Measurements from ENCODE around the gene UACA. TPM values are rescaled to one million over a fixed set of nuclear protein-coding genes. Genes with fewer than 3 reads are reported as not detected.

Gene UACA
- total and polyA plus RNA-seq, 2 of the 8 experiments (the other 6 are each of a cell fraction or from before 2014, with no cell fraction given), result 28.6 to 38.9 TPM

DNA sequence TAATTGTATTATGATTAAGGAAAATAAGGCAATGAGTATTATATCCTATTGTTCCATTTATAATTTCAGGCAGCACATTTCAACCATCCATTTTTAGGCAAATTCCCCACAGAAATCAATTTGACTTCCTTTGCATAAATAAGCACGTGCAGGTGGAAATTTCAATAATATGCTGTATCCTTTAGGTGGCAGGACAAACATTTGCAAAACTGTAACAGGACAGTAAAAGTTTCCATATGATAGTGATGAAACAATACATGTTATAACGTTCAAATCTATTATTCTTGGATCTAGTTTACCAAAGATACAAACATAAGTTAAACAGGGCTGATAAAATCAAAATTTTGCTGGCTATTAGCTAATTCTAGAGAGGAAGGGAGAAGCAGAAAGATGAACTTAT lies 8.5 kb downstream of the UACA start:
- Histone ChIP-seq H3K36me3 (ENCODE audit: control insufficient read depth in 2 of 4, insufficient read depth in 4 of 4, low read length in 3 of 4) (no peaks in the 10 kb centered on the region), H4K5ac (ENCODE audit: insufficient read length, low read depth, low read length) (no peak overlapping the region), H3K23me2 (ENCODE audit: low read depth, low read length) (no peaks in the 10 kb centered on the region), H2AFZ (ENCODE audit: low read length) (no peak overlapping the region), H3K4me2 (ENCODE audit: insufficient read depth in 1 of 2, low read depth in 2 of 2, low read length in 2 of 2) (no peak overlapping the region), H4K8ac (ENCODE audit: extremely low read depth, insufficient read depth, low read length) (no peak overlapping the region), H3K9me3 (ENCODE audit: insufficient read depth in 2 of 2, low read depth in 1 of 2, low read length in 1 of 2) (no peaks in the 10 kb centered on the region), H3K14ac (ENCODE audit: insufficient read length) (no peak overlapping the region), H3K23ac (ENCODE audit: insufficient read length) (no peak overlapping the region), H3K9ac (replicated peaks in 1 of 4; ENCODE audit: extremely low read depth in 1 of 4, low read depth in 3 of 4, low read length in 3 of 4) (no peak overlapping the region), H2BK20ac (ENCODE audit: low read length) (no peak overlapping the region), H3K79me1 (ENCODE audit: low read depth, low read length) (no peaks in the 10 kb centered on the region), H2AK5ac (ENCODE audit: low read depth, low read length) (no peak overlapping the region), H3K27me3 (replicated peaks in 1 of 4; ENCODE audit: control insufficient read depth in 3 of 4, extremely low read depth in 1 of 4, insufficient read depth in 3 of 4, low read length in 3 of 4) (no peaks in the 10 kb centered on the region), H3K18ac (ENCODE audit: extremely low read depth, low read length) (no peak overlapping the region), H2BK15ac (ENCODE audit: low read length) (no peak overlapping the region), H2BK120ac (replicated peaks; ENCODE audit: low read depth, low read length) (no peak overlapping the region), H3K4me1 (replicated peaks in 1 of 4; ENCODE audit: control insufficient read depth in 3 of 4, insufficient read depth in 4 of 4, low read length in 3 of 4) (peaks cover 0 to 3% (median under 1%) of the 10 kb centered on the region in 4 experiments; a peak in 4 of 7 replicates), H4K20me1 (replicated peaks in 1 of 2; ENCODE audit: control insufficient read depth in 1 of 2, insufficient read depth in 2 of 2, low read length in 2 of 2) (peaks cover 0 to 1% of the 10 kb centered on the region in 2 experiments), H3K27ac (ENCODE audit: low read depth, low read length) (no peak overlapping the region), H2BK5ac (ENCODE audit: low read depth, low read length) (no peak overlapping the region), H3K79me2 (ENCODE audit: control insufficient read depth in 1 of 2, insufficient read depth in 2 of 2, low read length in 2 of 2) (no peaks in the 10 kb centered on the region; a peak in 1 of 4 replicates), H2BK12ac (ENCODE audit: low read depth, low read length) (no peak overlapping the region), H3K56ac (replicated peaks; ENCODE audit: insufficient read length, low read depth, low read length) (no peak overlapping the region), H4K91ac (replicated peaks; ENCODE audit: insufficient read length, low read length) (no peak overlapping the region), H3K4ac (replicated peaks; ENCODE audit: insufficient read length, low read depth, low read length) (no peak overlapping the region), H3K4me3 (ENCODE audit: extremely low read depth in 1 of 4, insufficient read depth in 2 of 4, low read depth in 3 of 4, low read length in 4 of 4) (no peak overlapping the region)
- TF ChIP-seq YY1 (IDR thresholded peaks at IDR 0.05; ENCODE audit: low read depth, low read length), result no peak
- no peak for TF ChIP-seq HDAC2 (IDR thresholded peaks at IDR 0.05; ENCODE audit: borderline replicate concordance in 1 of 2, low read depth in 2 of 2, low read length in 2 of 2)
- no peak for TF ChIP-seq SIRT6 (IDR thresholded peaks at IDR 0.05; ENCODE audit: low read length)
- no peak for TF ChIP-seq CBX8 (IDR thresholded peaks at IDR 0.05; ENCODE audit: borderline replicate concordance, low read depth, low read length)
- 91% methylated on average over 2 of the region's 2 CpGs; no CpG with 5 or more reads in 1 of the 2 experiments for WGBS, 2 experiments (ENCODE audit: extremely low coverage in 1 of 2, insufficient coverage in 1 of 2, insufficient read length in 1 of 2, insufficient replicate concordance in 2 of 2, low coverage in 1 of 2, low lambda C conversion rate in 2 of 2, missing lambda C conversion rate in 1 of 2)
- FAIRE-seq, result no peak
- CTCF ChIA-PET (ENCODE audit: partially characterized antibody), result no interaction called here
- DNase-seq (ENCODE audit: low read depth in 1 of 2, low spot score in 2 of 2), result no peak
- POLR2A ChIA-PET (ENCODE audit: partially characterized antibody), result no interaction called here
